Skeletal muscle cell (primary cell): ENCODE results near the gene RDH14.

ENCODE experiments used
- DNase-seq: peaks from one replicate; pipeline ENCODE4 v3.0.0-alpha.2; 2010; ENCODE audit warnings: low read depth
- H3K4me3 ChIP-seq: 2 replicates; pipeline ENCODE4 v1.5.1; 2011; ENCODE audit warnings: low read depth, mild to moderate bottlenecking, control low read depth, low read length, moderate library complexity

Gene RDH14

GRCh38 chr2:18580606-18581005, 20.2 kb upstream of the RDH14 start:
- H3K4me3 ChIP-seq: no peak overlapping the region
- no peak for DNase-seq

DNA sequence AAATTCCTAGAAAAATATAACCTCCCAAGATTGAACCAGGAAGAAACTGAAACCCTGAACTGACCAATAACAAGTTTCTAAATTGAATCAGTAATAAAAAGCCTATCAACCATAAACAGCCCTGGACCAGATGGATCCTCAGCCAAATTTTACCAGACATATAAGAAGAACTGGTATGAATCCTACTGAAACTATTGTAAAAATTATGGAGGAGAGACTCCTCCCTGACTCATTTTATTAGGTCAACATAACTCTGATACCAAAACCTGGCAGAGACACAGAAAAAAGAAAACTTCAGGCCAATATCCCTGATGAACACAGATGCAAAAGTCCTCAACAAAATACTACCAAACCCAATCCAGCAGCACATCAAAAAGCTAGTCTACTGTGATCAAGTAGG, 17.6 kb upstream of the RDH14 start:
- no peak for DNase-seq
- H3K4me3 ChIP-seq: no peak overlapping the region

GRCh38 chr2:18566145-18566769, 5.8 kb upstream of the RDH14 start:
- no peak for DNase-seq

DNA sequence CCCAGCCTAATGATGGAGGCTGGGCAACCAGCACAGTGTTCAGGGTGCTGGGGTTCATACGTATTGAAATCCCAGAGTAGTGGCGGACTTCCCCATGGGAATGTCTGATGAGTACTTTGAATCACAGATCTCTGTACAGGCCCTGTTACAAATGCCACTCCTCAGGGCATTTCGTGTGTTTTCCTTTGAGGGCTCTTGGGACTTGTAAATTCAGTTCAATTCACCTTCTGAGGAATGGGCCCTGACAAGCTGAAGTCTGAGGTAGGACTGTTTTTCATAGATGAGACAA, 288 bp upstream of the RDH14 start:
- no peak for DNase-seq
- peak overlapping the region; percentile 74 for H3K4me3 ChIP-seq

More at GRCh38 chr2:18566145-18566769, 5.8 kb upstream of the RDH14 start:
- H3K4me3 ChIP-seq: no peak overlapping the region

DNA sequence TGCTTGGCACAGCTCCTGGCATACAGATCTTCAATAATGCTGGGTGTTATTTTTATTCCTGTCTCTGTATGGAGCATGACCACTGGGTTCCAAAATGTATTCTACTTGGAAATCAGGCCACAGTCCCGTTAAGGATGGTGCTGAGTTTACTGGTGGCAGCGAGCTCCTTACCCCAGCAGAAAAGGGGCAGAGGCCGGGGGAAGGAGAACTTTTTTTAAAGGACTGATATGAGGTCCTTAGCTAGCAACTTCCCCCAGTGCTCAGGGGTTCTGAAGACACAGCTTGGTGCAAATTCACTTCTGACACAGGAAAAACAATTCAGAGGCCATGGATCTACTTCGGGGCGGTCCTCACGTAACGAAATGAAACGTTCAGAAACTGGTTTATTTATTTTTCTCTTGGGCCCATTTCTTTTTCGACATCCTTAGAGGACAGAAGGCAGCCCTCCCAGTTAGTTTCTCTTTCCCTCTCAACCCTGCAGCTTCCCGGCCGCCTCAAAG, 872 bp downstream of the RDH14 start:
- no peak for DNase-seq
- peak overlapping the region; percentile 74 for H3K4me3 ChIP-seq

- H3K4me3 ChIP-seq: no peak overlapping the region
- DNase-seq: no peak
Measured at GRCh38 chr2:18558458-18558857, 2.0 kb downstream of the RDH14 start.

DNA sequence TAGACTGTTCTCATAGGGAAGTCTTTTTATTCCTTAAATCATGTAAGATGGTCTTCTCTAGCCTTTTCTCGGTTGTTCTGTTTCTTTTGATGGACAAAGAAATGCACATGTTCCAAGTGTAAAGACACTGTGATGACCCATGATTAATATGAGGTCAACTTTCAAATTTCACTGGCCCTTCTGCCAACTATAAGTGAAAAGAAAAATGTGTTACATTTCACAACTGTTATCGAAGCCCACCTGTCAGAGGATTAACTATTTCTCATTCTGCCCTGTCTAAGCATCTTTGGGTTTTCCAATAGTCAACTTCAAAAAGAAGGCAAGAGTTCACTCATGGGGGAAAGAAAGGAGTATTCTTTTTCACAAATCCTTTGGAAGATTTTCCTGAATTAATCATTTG, 3.3 kb downstream of the RDH14 start:
- DNase-seq: no peak
- H3K4me3 ChIP-seq: no peak overlapping the region

DNA sequence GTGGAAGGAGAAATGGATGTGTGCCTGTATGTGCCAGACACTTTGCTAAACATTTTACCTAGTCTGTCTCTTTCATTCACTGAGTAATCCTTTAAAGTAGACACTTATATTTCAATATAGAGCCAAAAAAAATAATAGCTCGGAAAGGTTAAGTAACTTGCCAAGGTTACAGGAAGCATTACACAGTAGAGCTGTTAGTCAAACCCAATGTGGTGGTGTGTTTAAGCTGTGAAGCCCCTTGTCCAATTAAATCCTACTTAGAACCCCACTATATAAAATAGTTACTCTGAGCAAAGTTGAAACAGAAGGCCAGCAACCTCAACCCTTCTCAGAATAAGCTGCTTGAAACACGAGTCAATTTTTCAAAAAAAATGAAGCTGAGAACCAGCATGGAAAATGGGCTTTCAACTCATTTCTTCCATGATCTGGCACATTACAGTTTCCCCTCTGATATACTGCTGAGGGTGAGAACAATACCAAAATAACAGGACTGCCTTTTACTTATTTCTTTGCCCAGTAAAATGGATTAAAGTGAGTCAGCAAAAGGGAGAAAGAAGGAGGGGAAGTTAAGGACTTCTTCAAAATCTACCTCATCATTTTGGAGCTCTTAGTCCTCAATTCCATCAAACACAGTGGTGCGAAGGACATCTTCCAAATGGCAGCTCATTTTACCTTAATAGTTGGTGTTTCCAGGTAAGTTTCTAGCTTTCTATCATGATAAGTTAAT, 7.9 kb downstream of the RDH14 start:
- DNase-seq: no peak
- no peak overlapping the region for H3K4me3 ChIP-seq

DNA sequence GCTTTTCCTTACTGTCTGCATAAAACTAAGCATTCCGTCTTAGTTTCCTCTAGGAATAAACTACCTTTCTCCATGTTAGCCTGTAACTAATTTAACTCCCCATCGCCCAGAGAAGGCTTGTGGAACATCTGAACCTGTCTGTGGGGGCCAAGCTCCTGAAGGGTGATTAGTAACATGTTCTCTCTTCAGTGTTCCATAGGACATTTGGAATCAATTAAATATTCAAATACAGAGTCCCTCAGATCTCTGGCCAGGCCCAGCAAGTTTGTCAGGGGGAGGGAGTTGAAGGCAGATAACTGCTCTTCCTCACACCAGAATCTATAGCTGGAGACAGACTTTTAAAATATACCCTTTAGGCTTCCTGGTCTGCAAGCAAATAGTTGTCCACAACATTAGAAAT, 8.8 kb downstream of the RDH14 start:
- H3K4me3 ChIP-seq: no peak overlapping the region
- DNase-seq: no peak

DNA sequence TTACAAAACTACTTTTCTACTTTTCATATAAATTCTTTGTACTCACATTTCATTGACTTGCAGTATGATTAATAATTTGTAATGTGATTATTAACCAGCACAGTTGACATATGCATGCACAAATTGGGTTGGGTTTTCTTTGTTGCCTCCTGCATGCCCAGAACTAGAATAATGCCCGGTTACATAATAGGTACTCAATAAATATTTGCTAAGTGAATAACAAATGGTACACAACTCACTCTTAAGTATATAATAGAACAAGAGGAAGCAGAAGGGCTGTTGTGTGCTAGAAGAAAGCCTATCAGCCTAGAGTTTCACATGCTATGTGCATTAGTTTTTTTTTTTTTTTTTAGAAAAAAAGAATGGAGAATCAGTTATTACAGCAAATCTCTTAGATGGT, 9.3 kb downstream of the RDH14 start:
- H3K4me3 ChIP-seq: no peak overlapping the region
- no peak for DNase-seq

- no peak overlapping the region for H3K4me3 ChIP-seq
- DNase-seq: no peak
Measured at GRCh38 chr2:18550433-18550832, 10.0 kb downstream of the RDH14 start.

- H3K4me3 ChIP-seq: no peak overlapping the region
- DNase-seq: no peak
Measured at GRCh38 chr2:18549083-18549482, 11.4 kb downstream of the RDH14 start.

DNA sequence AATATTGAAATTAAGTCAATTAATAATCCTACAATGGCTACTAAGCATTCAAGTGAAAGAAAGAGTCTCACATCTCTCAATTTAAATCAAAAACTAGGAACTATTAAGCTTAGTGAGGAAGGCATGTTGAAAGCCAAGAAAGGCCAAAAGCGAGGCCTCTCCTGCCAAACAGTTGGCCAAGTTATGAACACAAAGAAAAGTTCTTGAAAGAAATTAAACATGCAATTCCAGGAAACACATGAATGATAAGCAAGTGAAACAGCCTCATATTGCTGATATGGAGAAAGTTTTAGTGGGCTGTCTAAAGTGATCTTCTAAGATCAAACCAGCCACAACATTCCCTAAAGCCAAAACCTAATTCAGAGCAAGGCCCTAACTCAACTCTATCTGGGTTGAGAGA, 11.8 kb downstream of the RDH14 start:
- DNase-seq: no peak
- no peak overlapping the region for H3K4me3 ChIP-seq

DNA sequence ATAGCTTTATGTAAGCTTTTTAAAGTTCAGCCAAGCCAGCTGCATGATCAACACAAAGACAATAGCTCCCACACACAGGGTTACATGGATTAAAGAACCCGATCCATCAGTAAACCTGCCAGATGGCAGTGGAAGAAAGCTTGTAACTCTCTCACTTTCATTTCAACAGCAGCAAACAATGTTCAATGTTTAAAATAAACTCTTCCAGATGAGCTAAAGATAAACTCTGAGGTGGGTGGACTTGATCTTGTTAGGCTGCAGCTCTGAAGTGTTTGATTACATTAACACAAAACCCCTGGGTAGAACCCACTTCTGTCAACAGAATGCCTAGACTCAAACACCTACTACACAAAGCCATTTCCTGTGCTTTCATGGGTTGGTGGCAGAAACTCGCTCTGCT, 13.9 kb downstream of the RDH14 start:
- no peak overlapping the region for H3K4me3 ChIP-seq
- no peak for DNase-seq

GRCh38 chr2:18545384-18545783, 15.1 kb downstream of the RDH14 start:
- H3K4me3 ChIP-seq: no peak overlapping the region
- DNase-seq: no peak

DNA sequence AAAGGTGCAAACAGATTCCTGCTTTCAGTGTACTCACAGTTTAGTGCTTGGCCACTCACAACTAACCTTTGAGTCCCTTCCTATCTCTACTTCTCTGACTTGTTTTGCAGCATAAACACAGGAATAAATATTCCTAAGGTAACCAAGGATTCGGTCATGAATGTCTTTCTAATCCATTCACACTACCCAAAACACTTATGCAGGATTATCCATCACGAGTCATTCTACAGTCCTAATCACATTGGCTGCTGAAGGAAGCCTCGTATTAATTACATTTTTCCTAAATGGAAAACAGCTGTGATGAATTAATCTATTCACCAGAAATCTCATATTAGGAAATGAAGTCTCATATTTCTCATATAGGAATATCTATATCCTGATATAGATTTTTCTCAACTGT, 16.3 kb downstream of the RDH14 start:
- no peak for DNase-seq
- no peak overlapping the region for H3K4me3 ChIP-seq

GRCh38 chr2:18540872-18541271, 19.6 kb downstream of the RDH14 start:
- no peak for DNase-seq
- H3K4me3 ChIP-seq: no peak overlapping the region

DNA sequence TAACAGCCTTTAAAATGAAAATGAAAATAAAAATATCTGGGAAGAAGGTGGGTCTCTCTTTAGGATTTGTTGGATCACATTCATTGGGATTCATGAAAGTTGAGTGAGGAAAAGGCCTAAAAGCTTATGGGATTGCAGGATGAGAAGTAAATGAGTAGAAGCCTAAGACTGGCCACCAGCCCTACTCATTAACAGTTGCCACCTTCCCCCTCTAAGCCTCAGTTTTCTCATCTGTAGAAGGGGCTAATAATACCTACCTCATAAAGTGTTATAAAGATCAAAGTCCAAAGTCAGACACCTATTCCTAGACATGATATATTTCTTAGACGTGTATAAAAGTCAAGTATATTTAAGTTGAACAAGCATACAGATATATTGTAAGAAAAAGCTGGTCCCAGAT, 23.8 kb downstream of the RDH14 start:
- no peak overlapping the region for H3K4me3 ChIP-seq
- no peak for DNase-seq

DNA sequence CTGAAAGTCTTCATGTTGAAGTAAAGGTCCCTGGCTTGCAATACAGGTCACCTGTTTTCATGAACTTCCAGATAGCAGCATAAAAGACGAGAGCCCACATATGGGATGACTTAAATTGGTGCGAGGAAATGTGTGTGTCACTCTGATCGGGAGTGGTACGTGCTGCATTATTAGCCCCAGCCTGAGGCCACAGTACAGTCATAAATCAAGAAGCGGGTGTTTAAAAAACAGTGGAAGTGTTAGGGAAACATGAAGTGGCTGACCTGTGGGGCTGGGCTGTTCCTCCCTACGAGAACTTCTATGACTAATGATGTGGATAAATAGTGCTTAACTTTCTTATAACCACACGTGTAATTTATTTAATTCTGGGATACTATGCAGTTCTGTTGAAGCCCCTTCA, 24.4 kb downstream of the RDH14 start:
- H3K4me3 ChIP-seq: no peak overlapping the region
- peak; percentile 34 for DNase-seq

DNA sequence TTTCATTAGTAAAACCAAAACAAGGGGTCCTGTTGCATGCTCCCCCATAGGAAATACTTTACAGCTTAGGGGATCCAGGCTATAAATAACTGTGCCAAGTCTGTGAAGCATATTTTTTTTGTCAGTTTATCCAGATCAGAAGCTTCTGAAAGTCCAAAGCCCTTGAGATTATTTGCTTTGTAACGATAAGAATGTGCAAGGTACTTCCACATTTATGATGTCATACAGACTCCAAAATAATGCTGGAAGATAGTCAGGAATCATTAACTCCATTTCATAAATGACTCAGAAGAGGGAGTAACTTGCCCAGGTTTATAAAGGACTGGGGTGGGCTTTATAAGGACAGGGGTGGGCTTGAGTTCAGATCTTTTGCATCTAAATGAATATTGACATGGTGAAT, 29.3 kb downstream of the RDH14 start:
- no peak overlapping the region for H3K4me3 ChIP-seq
- DNase-seq: no peak

DNA sequence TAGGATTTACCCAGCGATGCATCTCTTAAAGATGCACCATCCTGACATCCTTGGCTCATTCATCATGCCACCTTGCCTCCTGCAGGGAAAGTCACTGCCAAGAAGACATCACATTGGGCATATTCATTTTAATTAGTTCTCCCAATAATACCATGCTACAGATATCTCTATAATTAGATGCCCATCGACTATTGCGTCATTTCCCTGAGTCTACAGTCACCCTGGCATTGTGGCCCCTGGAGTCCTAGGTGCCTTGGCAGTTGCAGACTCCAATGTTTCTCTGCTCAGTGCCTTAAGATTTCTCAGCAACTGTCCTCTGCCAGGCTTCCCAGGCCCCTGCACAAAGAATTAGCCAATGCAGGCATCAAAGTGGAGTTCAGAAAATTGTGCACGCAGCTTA, 32.6 kb downstream of the RDH14 start:
- no peak overlapping the region for H3K4me3 ChIP-seq
- DNase-seq: no peak
